GM23248 (cell line): ENCODE measurements around the gene EIF4E2.

ENCODE experiments used
- EZH2 ChIP-seq: fragments of 200-600 bp; sonication (generic); IDR thresholded peaks from 2 replicates; pipeline ENCODE4 v1.6.1; 2018; ENCODE audit warnings: antibody characterized with exemption, mild to moderate bottlenecking; ENCODE audit not compliant: insufficient read depth, poor library complexity, severe bottlenecking
- EZH2phosphoT487 ChIP-seq: fragments of 200-600 bp; sonication (generic); IDR thresholded peaks from 2 replicates; pipeline ENCODE4 v1.6.1; 2018; ENCODE audit warnings: antibody characterized with exemption, moderate library complexity, mild to moderate bottlenecking, low read depth; ENCODE audit not compliant: insufficient read depth

DNA sequence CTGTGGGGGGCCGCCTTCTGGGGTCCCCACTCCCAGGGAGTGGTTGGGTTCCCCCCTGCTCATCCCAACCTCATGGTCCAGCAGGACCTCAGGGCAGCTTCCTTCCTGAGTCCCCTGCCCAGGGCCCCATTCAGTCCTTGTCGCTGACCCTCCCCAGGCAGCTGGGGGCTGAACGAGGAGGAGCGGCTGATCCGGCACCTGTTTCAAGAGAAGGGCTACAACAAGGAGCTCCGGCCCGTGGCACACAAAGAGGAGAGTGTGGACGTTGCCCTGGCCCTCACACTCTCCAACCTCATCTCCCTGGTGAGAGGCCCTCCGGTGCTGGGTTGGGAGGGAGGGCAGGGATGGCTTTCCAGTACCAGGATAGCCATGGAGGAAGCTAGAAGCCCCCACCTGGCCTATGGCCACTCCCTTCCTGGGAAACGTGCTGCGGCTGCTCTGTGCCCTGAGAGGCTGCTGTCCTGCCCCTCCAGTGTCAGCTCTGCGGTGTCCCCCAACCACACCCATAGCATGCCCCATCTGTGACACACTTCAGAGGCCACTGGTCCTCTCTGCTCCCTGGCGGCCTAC lies 24.0 kb upstream of the EIF4E2 start:
- no peak for TF ChIP-seq EZH2
- no peak for TF ChIP-seq EZH2phosphoT487
